KMS-11 (cell line): Measurements from ENCODE around the gene CIPC.

Experiments
- H2AFZ ChIP-seq: fragments of 200-600 bp; sonication (generic); 2 replicates; pipeline ENCODE4 v1.6.1; 2016; ENCODE audit warnings: antibody characterized with exemption, mixed run types, low read depth
- H3K27ac ChIP-seq: fragments of 200-600 bp; sonication (generic); 2 replicates; pipeline ENCODE4 v1.6.1; 2016; ENCODE audit warnings: mild to moderate bottlenecking, mixed run types
- H3K27me3 ChIP-seq: fragments of 200-600 bp; sonication (generic); 2 replicates; pipeline ENCODE4 v1.6.1; 2017; ENCODE audit warnings: mild to moderate bottlenecking, low read depth, mixed run types, moderate library complexity; ENCODE audit not compliant: insufficient read depth
- H3K36me3 ChIP-seq: fragments of 200-600 bp; sonication (generic); 2 replicates; pipeline ENCODE4 v1.6.1; 2017; ENCODE audit warnings: mild to moderate bottlenecking, mixed run types; ENCODE audit not compliant: insufficient read depth
- H3K4me1 ChIP-seq: fragments of 200-600 bp; sonication (generic); 2 replicates; pipeline ENCODE4 v1.6.1; 2016; ENCODE audit warnings: mild to moderate bottlenecking, low read depth, mixed run types; ENCODE audit not compliant: poor library complexity, severe bottlenecking
- H3K4me2 ChIP-seq: fragments of 200-600 bp; sonication (generic); 2 replicates; pipeline ENCODE4 v1.7.0; 2016; ENCODE audit warnings: mild to moderate bottlenecking, mixed run types
- H3K4me3 ChIP-seq: fragments of 200-600 bp; sonication (generic); IDR thresholded peaks from 2 replicates; pipeline ENCODE4 v1.6.1; 2017; ENCODE audit warnings: low read depth, low read length, mixed read lengths; ENCODE audit not compliant: insufficient read depth
- H3K79me2 ChIP-seq: fragments of 200-600 bp; sonication (generic); 2 replicates; pipeline ENCODE4 v1.6.1; 2016; ENCODE audit warnings: low read depth, mixed run types; ENCODE audit not compliant: insufficient read depth
- H3K9ac ChIP-seq: fragments of 200-600 bp; sonication (generic); 2 replicates; pipeline ENCODE4 v1.6.1; 2016; ENCODE audit warnings: mild to moderate bottlenecking, mixed run types
- H4K20me1 ChIP-seq: fragments of 200-600 bp; sonication (generic); 2 replicates; pipeline ENCODE4 v1.6.1; 2016; ENCODE audit warnings: mild to moderate bottlenecking, mixed run types; ENCODE audit not compliant: insufficient read depth
- TF ChIP-seq, protein P1 (sequence below): fragments of 200-600 bp; sonication (generic); conservative IDR thresholded peaks from 2 replicates; pipeline ENCODE4 v1.6.1; 2017; ENCODE audit warnings: low read depth, mild to moderate bottlenecking, antibody characterized with exemption, low read length, moderate library complexity, mixed read lengths

The CIPC gene

DNA sequence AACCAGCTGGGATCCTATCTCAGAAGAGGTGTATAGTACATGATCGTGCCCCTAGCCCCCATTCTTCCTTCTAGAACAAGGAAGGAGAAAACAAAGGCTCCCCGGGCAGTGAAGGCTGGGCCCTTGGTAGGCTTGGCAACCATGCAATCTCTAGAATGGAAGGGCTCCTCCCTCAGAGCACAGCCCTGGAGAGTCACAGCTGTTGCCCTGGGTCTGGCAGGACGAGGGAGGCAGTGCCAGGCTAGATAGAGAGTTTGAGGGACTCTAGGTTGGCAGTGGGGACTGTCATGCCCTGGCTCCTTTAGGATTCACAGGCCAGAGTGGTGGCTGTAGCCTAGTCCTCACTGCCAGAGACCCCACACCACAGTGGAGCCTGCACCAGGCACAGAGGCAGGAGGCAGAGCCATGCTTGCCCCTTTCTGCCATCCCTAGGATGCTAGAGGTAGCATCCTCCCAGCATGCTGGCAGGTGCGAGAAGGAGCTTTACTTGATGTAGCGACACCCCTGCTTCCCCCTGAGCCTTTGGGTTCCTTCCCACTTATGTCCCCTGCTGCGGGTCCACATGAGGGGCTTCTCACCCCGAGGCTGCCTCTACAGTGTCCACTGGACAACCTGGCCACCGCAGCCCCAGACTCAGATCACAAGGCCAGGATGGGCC is 33.4 kb upstream of the CIPC start:
- H4K20me1 ChIP-seq = no peaks in the 10 kb centered on the region
- no peak overlapping the region for H2AFZ ChIP-seq
- H3K79me2 ChIP-seq = no peaks in the 10 kb centered on the region
- H3K36me3 ChIP-seq = no peaks in the 10 kb centered on the region
- H3K27me3 ChIP-seq = no peaks in the 10 kb centered on the region; the same call in 1 of the 2 replicates
- no peak overlapping the region for H3K4me3 ChIP-seq
- TF ChIP-seq, protein P1, sequence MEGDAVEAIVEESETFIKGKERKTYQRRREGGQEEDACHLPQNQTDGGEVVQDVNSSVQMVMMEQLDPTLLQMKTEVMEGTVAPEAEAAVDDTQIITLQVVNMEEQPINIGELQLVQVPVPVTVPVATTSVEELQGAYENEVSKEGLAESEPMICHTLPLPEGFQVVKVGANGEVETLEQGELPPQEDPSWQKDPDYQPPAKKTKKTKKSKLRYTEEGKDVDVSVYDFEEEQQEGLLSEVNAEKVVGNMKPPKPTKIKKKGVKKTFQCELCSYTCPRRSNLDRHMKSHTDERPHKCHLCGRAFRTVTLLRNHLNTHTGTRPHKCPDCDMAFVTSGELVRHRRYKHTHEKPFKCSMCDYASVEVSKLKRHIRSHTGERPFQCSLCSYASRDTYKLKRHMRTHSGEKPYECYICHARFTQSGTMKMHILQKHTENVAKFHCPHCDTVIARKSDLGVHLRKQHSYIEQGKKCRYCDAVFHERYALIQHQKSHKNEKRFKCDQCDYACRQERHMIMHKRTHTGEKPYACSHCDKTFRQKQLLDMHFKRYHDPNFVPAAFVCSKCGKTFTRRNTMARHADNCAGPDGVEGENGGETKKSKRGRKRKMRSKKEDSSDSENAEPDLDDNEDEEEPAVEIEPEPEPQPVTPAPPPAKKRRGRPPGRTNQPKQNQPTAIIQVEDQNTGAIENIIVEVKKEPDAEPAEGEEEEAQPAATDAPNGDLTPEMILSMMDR = no peak
- H3K27ac ChIP-seq = no peak overlapping the region
- no peak overlapping the region for H3K4me2 ChIP-seq
- no peaks in the 10 kb centered on the region for H3K4me1 ChIP-seq
- H3K9ac ChIP-seq = no peak overlapping the region

DNA sequence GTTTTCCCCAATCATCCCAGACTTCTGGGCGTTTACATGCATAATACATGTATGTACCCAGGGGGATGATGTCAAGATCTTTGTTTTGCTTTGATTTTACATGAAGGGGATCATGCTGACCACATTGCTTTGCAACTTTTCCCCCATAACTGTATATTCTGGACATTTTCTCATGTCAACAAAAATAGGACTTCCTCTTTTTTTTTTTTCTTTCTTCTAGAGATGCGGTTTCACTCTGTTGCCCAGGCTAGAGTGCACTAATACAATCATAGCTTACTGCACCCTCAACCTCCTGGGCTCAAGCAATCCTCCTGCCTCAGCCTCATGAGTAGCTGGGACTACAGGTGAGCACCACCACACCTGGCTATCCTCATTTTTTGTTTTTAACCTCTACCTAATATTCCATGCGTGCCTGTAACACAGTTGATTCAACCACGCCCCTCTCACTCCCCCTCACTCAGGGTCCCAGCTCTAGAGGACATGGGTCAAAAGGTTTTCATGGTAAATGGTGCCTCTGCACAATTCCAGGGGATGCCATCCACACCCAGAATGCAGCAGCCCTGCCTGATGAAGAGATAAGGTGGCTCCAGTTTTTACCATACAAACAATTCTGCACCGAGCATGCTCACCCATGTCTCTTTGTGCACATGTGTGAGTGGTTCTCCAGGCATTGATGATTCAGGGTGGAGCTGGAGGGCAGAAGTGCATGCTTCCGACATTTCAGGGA is 32.0 kb upstream of the CIPC start:
- H3K27me3 ChIP-seq = no peaks in the 10 kb centered on the region; the same call in 1 of the 2 replicates
- H3K79me2 ChIP-seq = no peaks in the 10 kb centered on the region
- H2AFZ ChIP-seq = no peak overlapping the region
- no peak overlapping the region for H3K4me2 ChIP-seq
- H3K4me1 ChIP-seq = no peaks in the 10 kb centered on the region
- no peak overlapping the region for H3K4me3 ChIP-seq
- no peaks in the 10 kb centered on the region for H4K20me1 ChIP-seq
- H3K27ac ChIP-seq = no peak overlapping the region
- H3K9ac ChIP-seq = no peak overlapping the region
- TF ChIP-seq, protein P1 = no peak
- H3K36me3 ChIP-seq = no peaks in the 10 kb centered on the region

DNA sequence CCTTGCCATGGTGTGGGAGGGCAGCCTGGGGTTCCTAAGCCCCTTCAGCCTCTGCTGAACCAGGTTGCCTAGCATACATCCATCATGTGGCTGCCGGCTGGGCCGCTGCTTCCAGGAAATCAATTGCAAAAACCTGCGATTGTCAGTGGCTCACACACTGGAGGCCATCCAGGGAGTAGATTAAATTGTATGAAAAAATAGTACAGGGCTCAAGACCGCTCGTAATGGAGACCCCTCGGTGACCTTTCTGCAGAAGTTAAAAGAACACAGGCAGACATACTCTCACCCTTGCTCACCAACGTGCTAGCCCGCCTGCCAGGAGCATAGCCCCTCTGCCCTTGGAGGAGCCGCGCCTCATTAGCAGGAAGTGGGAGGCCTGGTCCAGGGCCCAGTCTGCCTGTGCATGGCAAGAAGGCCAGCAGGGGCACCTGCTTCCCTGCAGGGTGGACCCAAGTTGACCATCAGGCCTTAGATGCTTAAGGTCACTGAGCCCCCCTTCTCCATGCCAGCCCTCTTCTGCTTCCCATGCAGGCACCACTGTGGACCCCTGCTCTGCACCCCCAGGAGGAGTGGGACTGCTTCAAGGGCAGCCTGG is 31.4 kb upstream of the CIPC start:
- Histone ChIP-seq H3K4me2 (no peak overlapping the region), H3K9ac (no peak overlapping the region), H3K4me1 (no peaks in the 10 kb centered on the region), H3K79me2 (no peaks in the 10 kb centered on the region), H4K20me1 (no peaks in the 10 kb centered on the region), H3K27me3 (no peaks in the 10 kb centered on the region; the same call in 1 of the 2 replicates), H3K27ac (no peak overlapping the region), H3K36me3 (no peaks in the 10 kb centered on the region), H2AFZ (no peak overlapping the region), H3K4me3 (no peak overlapping the region)
- TF ChIP-seq, protein P1 = no peak

DNA sequence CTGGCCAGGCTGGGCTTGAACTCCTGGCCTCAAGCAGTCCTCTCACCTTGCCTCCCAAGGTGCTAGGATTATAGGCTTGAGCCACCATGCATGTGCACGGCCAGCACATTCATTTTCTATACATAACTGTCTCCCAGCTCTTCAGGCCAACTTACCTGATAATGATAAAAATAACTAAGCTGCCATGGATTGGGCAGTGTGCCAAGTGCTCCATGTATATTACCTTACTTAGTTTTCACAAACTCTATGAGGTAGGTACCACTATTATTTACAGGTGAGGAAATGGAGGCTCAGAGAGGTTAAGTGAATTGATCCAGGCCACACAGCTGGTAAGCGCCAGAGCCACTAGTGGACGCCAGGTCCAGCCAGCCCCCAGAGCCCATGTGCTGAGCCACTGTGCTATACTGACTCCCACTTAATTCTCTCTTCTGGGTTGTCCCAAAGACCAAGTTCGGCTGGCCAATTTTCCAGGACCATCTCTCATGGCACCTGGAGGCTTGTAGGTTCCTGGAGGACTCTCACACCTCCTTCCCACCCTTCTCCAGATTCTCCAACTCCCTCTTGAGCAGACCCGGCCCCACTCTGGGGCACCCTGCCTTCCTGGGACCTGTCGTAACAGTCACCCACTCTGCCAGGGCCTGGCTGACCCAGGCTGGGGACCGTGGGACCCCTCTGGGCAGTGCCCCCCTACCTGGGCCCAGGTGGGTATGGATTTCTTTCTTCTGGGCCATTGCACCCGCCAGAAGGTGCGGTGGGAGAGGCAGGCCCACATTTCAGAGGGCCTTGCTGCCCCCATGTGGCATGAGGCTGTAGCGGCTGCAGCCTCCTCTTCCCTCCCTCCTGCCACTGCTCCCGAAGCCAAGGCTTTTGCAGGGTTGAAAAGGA is 30.2 kb upstream of the CIPC start:
- Histone ChIP-seq H3K36me3 (no peaks in the 10 kb centered on the region), H3K27me3 (no peaks in the 10 kb centered on the region; the same call in 1 of the 2 replicates), H2AFZ (no peak overlapping the region), H3K9ac (no peak overlapping the region), H3K4me1 (no peaks in the 10 kb centered on the region), H3K79me2 (no peaks in the 10 kb centered on the region), H4K20me1 (no peaks in the 10 kb centered on the region), H3K4me3 (no peak overlapping the region), H3K4me2 (no peak overlapping the region), H3K27ac (no peak overlapping the region)
- TF ChIP-seq, protein P1 = peak; percentile 81
